ENCODE results near the gene SYT10. TPM values are rescaled to one million over a fixed set of nuclear protein-coding genes. Genes with fewer than 3 reads are reported as not detected.
"Not testable (repeated sequence)": the region's sequence is repeated elsewhere in the genome, so short reads cannot be mapped to it uniquely, and the experiment has no call there.

The SYT10 gene
- total RNA-seq, 1 donor from 2014 or later: not detected

DNA sequence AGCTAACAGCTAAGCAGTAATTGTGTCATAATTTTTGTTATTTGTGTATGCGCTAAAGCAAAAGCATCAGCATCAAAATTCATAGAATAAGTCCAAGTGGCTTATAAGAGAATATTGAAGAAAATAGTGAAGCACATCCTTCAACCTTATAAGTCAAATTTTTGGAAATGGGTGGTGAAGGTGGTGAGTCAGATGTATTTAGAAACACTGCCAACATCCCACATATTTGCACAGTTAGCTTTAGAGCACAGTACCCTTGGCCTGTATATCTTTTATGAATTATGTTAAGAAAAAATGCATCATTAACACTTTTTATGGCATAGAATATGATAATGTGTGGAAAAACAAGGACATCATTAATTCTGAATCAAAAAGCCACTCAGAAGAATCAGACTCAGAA, 8.0 kb downstream of the SYT10 start:
- no peaks in the 10 kb centered on the region for H3K9me3 Mint-ChIP-seq
- H3K27ac Mint-ChIP-seq: no peak overlapping the region
- no peak overlapping the region for H3K4me3 Mint-ChIP-seq
- H3K27me3 Mint-ChIP-seq: no peaks in the 10 kb centered on the region
- no peaks in the 10 kb centered on the region for H3K4me1 Mint-ChIP-seq
- no peaks in the 10 kb centered on the region for H3K36me3 Mint-ChIP-seq (ENCODE audit: low read depth)
- intact Hi-C loops (cut with micrococcal nuclease): no loop called here
- DNase-seq: no peak

DNA sequence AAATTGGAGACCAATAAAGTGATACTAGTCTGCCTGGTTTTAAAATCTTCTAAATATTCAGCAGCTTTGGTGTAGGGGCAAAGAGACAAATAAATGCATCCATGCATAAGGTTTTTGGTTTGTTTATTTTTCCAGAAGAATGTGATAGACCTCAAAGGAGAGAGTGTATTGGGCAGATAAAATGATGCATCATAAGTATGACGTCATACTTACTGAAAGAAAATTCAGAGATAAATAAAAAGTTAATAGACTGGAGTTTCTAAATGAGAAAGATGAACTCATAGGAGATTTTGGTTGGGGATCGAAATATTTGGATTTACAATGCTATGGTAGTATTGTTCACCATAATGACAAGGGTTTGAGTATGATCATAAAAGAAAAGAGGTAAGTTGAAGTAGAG, 10.2 kb downstream of the SYT10 start:
- H3K4me1 Mint-ChIP-seq: no peaks in the 10 kb centered on the region
- no peak overlapping the region for H3K27ac Mint-ChIP-seq
- no peak overlapping the region for H3K4me3 Mint-ChIP-seq
- H3K9me3 Mint-ChIP-seq: no peaks in the 10 kb centered on the region
- DNase-seq: no peak
- intact Hi-C loops (cut with micrococcal nuclease): no loop called here
- H3K27me3 Mint-ChIP-seq: no peaks in the 10 kb centered on the region
- H3K36me3 Mint-ChIP-seq (ENCODE audit: low read depth): no peaks in the 10 kb centered on the region

DNA sequence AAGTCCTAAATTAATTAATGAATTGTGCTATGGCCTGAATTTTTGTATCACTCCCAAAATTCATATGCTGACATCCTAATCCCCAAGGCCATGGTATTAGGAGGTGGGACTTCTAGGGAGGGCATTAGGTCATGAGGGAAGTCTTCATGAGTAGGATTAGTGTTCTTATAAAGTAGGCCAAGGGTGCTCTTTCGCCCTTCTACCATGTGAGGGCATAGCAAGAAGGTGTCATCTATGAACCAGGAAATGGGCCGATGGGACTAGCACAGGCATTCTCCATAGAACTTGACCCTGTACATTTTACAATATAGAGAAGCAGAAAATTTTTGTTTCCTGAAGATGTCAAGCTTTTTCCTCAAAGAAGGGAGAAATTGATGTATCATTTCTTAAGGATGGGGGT, 12.5 kb downstream of the SYT10 start:
- no peaks in the 10 kb centered on the region for H3K4me1 Mint-ChIP-seq

DNA sequence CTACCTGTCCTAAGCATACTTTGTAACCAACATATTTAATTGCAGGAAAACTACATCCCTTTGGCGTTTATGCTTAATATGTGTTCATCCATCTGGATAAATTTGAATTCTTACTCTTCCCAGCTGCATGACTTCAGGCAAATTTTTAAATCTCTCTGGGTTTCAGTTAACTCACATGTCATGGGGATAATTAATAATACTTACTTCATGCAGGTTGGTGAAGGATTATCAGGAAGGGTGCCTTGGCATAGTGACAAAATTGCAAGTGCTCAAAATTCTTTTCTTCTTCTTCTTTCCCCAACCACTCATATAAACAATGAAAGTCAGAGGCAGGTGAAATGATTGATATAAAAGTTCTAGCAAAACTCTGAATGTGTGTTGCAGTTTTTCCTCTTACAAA, 15.9 kb downstream of the SYT10 start:
- intact Hi-C loops (cut with micrococcal nuclease): no loop called here
- no peaks in the 10 kb centered on the region for H3K9me3 Mint-ChIP-seq
- H3K4me1 Mint-ChIP-seq: no peaks in the 10 kb centered on the region
- no peaks in the 10 kb centered on the region for H3K27me3 Mint-ChIP-seq
- no peak for DNase-seq
- H3K36me3 Mint-ChIP-seq (ENCODE audit: low read depth): no peaks in the 10 kb centered on the region
- H3K27ac Mint-ChIP-seq: no peak overlapping the region
- no peak overlapping the region for H3K4me3 Mint-ChIP-seq

More for the DNA sequence above, 12.5 kb downstream of the SYT10 start:
- no peak overlapping the region for H3K4me3 Mint-ChIP-seq
- no peaks in the 10 kb centered on the region for H3K9me3 Mint-ChIP-seq
- no peaks in the 10 kb centered on the region for H3K36me3 Mint-ChIP-seq (ENCODE audit: low read depth)
- DNase-seq: no peak
- intact Hi-C loops (cut with micrococcal nuclease): no loop called here
- H3K27ac Mint-ChIP-seq: no peak overlapping the region
- no peaks in the 10 kb centered on the region for H3K27me3 Mint-ChIP-seq

DNA sequence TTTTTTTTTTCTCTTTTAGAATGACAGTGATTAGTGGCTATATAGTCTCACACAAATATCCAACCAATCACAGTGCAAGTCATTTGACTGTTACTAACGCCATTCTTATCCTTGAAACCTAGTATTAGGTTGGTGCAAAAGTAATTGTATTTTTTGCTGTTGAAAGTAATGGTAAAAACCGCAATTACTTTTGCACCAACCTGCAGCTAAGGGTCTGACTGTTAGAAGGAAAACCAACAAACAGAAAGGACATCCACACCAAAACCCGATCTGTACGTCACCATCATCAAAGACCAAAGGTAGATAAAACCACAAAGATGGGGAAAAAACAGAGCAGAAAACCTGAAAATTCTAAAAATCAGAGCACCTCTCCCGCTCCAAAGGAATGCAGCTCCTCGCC, 27.2 kb downstream of the SYT10 start:
- intact Hi-C loops (cut with micrococcal nuclease); H3K36me3 Mint-ChIP-seq (ENCODE audit: low read depth); H3K27me3 Mint-ChIP-seq: not testable (repeated sequence)

DNA sequence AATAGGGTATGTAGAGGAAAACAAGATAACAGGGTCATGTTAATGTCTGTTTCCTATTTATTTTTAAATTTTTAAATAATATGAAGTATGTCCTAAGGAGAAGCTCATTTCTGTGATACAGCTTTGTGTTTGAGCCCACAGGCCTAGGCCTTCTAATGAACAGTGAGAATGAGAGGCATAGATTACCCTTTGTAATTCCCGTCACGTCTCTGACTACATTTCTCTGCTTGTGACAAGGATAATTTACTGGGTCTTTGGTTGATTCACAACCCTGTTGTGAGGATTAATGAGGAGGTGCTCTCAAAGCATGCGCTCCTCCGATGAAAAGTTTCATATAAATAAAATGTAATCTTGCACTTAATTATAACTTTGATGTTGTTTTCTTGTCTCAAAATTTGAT, 56.1 kb downstream of the SYT10 start:
- Mint-ChIP-seq H3K27ac (no peak overlapping the region), H3K27me3 (no peaks in the 10 kb centered on the region), H3K4me3 (no peak overlapping the region), H3K9me3 (no peaks in the 10 kb centered on the region), H3K36me3 (ENCODE audit: low read depth) (no peaks in the 10 kb centered on the region), H3K4me1 (no peaks in the 10 kb centered on the region)
- no peak for DNase-seq
- intact Hi-C loops (cut with micrococcal nuclease): no loop called here

More for the DNA sequence above, 27.2 kb downstream of the SYT10 start:
- H3K4me3 Mint-ChIP-seq, H3K9me3 Mint-ChIP-seq, H3K4me1 Mint-ChIP-seq, DNase-seq, H3K27ac Mint-ChIP-seq: not testable (repeated sequence)

DNA sequence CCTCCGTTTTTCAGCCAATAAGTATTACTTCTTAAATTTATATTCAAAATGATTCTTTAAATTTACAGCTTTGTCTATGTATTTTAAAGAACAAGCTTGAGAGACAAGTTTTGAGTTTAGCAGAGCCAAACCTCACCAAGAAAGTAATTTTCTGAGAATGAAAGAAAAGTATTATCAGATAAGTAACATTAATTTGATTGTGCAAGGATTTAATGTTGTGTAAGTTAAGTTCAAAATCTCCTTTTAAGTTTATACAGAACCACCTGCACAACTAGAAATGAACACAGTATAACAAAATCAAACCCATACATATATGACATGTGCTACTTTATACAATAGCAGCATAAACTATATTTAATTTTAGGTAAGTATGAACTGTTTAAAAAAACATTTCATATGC, 63.5 kb downstream of the SYT10 start:
- Mint-ChIP-seq H3K36me3 (ENCODE audit: low read depth) (no peaks in the 10 kb centered on the region), H3K27me3 (no peaks in the 10 kb centered on the region), H3K27ac (no peak overlapping the region), H3K9me3 (no peaks in the 10 kb centered on the region), H3K4me1 (no peaks in the 10 kb centered on the region), H3K4me3 (no peak overlapping the region)
- DNase-seq: no peak
- intact Hi-C loops (cut with micrococcal nuclease): no loop called here

DNA sequence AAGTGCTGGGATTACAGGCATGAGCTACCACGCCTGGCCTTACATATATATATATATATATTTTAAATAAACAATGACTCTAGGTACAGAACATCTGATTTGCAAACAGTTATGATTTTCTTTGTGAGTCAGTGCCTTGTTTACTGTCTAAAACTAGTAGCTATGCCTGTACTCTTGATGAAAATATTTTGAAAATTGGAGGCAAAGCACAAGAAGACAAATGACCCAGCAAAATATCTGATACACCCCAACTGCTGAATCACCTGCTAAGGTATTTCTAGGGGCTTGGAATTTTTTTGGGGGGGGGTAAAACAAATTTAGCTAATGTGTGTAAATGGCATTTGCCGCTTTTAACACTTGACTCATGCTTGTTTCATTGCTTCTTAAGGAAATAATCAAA, 69.3 kb downstream of the SYT10 start:
- no peaks in the 10 kb centered on the region for H3K9me3 Mint-ChIP-seq
- H3K27me3 Mint-ChIP-seq: no peaks in the 10 kb centered on the region
- intact Hi-C loops (cut with micrococcal nuclease): no loop called here
- no peaks in the 10 kb centered on the region for H3K36me3 Mint-ChIP-seq (ENCODE audit: low read depth)
- no peak for DNase-seq
- H3K4me1 Mint-ChIP-seq: no peaks in the 10 kb centered on the region
- H3K27ac Mint-ChIP-seq: no peak overlapping the region
- H3K4me3 Mint-ChIP-seq: no peak overlapping the region

DNA sequence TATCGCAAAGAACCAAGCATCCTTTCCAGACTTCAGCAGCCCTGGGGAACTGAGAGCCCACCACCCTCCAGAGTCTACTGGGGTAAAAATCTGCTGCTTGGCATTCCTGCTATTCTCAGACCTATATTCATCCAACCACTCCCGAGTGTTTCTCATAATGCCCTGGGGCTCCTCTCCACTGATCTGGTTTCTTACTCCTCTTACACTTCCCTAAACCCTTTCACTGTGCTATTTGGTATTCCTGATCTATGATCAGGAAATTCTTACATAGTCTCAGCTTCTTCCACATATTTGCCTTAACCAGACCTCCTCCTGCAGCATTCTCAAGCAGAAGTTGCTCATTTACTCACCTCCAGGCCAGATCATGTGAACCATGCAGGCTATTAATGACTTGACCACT, 82.4 kb downstream of the SYT10 start:
- intact Hi-C loops (cut with micrococcal nuclease): no loop called here
- Mint-ChIP-seq H3K36me3 (ENCODE audit: low read depth) (no peaks in the 10 kb centered on the region), H3K27me3 (no peaks in the 10 kb centered on the region), H3K27ac (no peak overlapping the region), H3K9me3 (no peaks in the 10 kb centered on the region), H3K4me1 (no peaks in the 10 kb centered on the region), H3K4me3 (no peak overlapping the region)
- DNase-seq: no peak

DNA sequence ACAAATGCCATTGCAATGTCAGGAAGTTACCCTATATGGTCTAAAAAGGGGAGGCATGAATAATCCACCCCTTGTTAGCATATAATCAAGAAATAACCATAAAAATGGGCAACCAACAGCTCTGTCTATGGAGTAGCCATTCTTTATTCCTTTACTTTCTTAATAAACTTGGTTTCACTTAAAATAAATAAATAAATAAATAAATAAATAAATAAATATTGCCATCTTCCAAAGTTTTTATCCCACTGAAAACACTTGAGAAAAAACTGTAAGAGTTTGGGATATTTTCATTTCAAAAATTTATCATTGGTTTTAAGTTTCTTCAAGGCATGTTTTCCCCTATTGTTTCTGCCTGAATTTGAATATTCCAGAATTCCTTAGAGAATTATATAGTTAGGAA, 89.8 kb downstream of the SYT10 start:
- Mint-ChIP-seq H3K36me3 (ENCODE audit: low read depth) (no peaks in the 10 kb centered on the region), H3K4me1 (no peaks in the 10 kb centered on the region), H3K27ac (no peak overlapping the region), H3K4me3 (no peak overlapping the region), H3K27me3 (no peaks in the 10 kb centered on the region), H3K9me3 (no peaks in the 10 kb centered on the region)
- intact Hi-C loops (cut with micrococcal nuclease): no loop called here
- no peak for DNase-seq

DNA sequence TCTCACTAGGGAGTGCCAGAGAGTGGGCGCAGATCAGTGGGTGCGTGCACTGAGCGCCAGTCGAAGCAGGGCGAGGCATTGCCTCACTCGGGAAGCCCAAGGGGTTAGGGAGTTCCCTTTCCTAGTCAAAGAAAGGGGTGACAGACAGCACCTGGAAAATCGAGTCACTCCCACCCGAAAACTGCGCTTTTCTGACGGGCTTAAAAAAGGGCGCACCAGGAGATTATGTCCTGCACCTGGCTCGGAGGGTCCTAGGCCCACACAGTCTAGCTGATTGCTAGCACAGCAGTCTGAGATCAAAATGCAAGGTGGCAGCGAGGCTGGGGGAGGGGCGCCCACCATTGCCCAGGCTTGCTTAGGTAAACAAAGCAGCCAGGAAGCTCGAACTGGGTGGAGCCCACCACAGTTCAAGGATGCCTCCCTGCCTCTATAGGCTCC, 107.6 kb downstream of the SYT10 start:
- intact Hi-C loops (cut with micrococcal nuclease): not testable (repeated sequence)

DNA sequence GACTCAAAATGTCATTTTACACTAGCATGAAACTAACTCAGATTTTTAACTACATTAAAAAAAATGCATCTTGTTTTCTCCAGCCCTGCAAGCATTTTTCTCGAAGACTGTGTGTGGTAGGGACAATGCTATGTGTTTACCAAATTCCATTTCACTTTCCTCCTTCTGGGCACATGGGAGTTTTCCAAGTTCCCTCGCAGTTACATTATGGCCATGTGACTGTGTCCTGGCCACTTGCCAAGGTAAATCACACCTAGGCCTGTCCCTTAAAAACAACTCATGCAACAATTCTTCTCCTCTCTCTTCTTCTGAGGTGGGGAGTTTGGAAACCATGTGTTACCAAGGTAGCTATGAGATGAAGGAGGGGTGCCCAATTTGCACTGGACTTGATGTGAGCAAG, 108.7 kb downstream of the SYT10 start:
- intact Hi-C loops (cut with micrococcal nuclease): no loop called here

More for the DNA sequence above, 107.6 kb downstream of the SYT10 start:
- H3K4me3 Mint-ChIP-seq; H3K4me1 Mint-ChIP-seq; H3K36me3 Mint-ChIP-seq (ENCODE audit: low read depth); H3K9me3 Mint-ChIP-seq; DNase-seq; H3K27me3 Mint-ChIP-seq; H3K27ac Mint-ChIP-seq: not testable (repeated sequence)

More for the DNA sequence above, 108.7 kb downstream of the SYT10 start:
- Mint-ChIP-seq H3K27me3 (no peaks in the 10 kb centered on the region), H3K27ac (no peak overlapping the region), H3K4me3 (no peak overlapping the region), H3K4me1 (no peaks in the 10 kb centered on the region), H3K9me3 (no peaks in the 10 kb centered on the region), H3K36me3 (ENCODE audit: low read depth) (no peaks in the 10 kb centered on the region)
- no peak for DNase-seq
